ENCODE measurements around the gene NBPF3.

- TF ChIP-seq POLR2A (IDR thresholded peaks at IDR 0.05) (no peak), CTCF (IDR thresholded peaks at IDR 0.05) (no peak)
Measured at GRCh38 chr1:21491488-21492355, 51.8 kb downstream of the NBPF3 start.
